Uterus (tissue), 4 donors: Measurements from ENCODE around the gene TPRKB. TPM values are rescaled to one million over a fixed set of nuclear protein-coding genes. Genes with fewer than 3 reads are reported as not detected.

Experiments
- DNase-seq, 2 donors: peaks; one replicate each; pipeline ENCODE4 v3.0.0-alpha.2; 2019 to 2020
- H3K27ac ChIP-seq, 2 donors: fragments of 200-600 bp; sonication (generic); 1 replicate in 1 of 2; 2 replicates in 1 of 2; pipeline ENCODE4 v1.5.1; 2016 to 2018
- H3K27me3 ChIP-seq, 2 donors: fragments of 200-600 bp; sonication (generic); one replicate each; pipeline ENCODE4 v1.5.1; 2018 to 2019; ENCODE audit warnings: control low read depth in 1 of 2
- H3K36me3 ChIP-seq, 2 donors: fragments of 200-600 bp; sonication (generic); one replicate each; pipeline ENCODE4 v1.5.1; 2019; ENCODE audit warnings: control low read depth in 1 of 2
- H3K4me1 ChIP-seq, 2 donors: fragments of 200-600 bp; sonication (generic); one replicate each; pipeline ENCODE4 v1.5.1; 2018 to 2019; ENCODE audit warnings: control low read depth in 1 of 2
- H3K4me3 ChIP-seq, 2 donors: fragments of 200-600 bp; sonication (generic); 1 replicate in 1 of 2; 2 replicates in 1 of 2; pipeline ENCODE4 v1.5.1; 2018 to 2019; ENCODE audit warnings: mild to moderate bottlenecking in 1 of 2
- H3K9me3 ChIP-seq, 2 donors: fragments of 200-600 bp; sonication (generic); one replicate each; pipeline ENCODE4 v1.5.1; 2019; ENCODE audit warnings: control low read depth in 1 of 2
- CTCF ChIP-seq, 4 experiments: fragments of 200-600 bp in 2 of 4; fragments of 450-650 bp in 2 of 4; sonication (generic) in 2 of 4; IDR thresholded peaks; one replicate each; pipeline ENCODE4 v1.5.1; 2016 to 2019; ENCODE audit warnings: antibody characterized with exemption in 4 of 4, mild to moderate bottlenecking in 2 of 4, moderate library complexity in 1 of 4
- POLR2A ChIP-seq, 2 donors: fragments of 450-650 bp; IDR thresholded peaks; one replicate each; pipeline ENCODE4 v1.6.1; 2016; ENCODE audit warnings: antibody characterized with exemption in 2 of 2, mild to moderate bottlenecking in 1 of 2, moderate library complexity in 1 of 2
- intact Hi-C: fragments of 100-400 bp; cut with DNase I; formaldehyde crosslinking; loops from one replicate; pipeline ENCODE4 v1.15.1; 2023; ENCODE audit warnings: low total_unique reads
- total RNA-seq, 4 donors: library from RNA; depleted of rRNA in 3 of 4; stranded (reverse); fragments of >200 nt in 3 of 4; gene quantifications; one replicate each; pipeline versions ENCODE4 v1.1.0 to v1.2.4, GENCODE V29; 2014 to 2023
- donor health status: DM: yes; HTN: yes; CAD: no.

Gene TPRKB
- total RNA-seq, 4 donors from 2014 or later: 25.4 to 49.6 (median 39.6) TPM

GRCh38 chr2:73776869-73777519 lies 39.8 kb upstream of the TPRKB start:
- intact Hi-C loops: no loop called here
- Histone ChIP-seq H3K4me1 (peaks cover 0 to 11% of the 10 kb centered on the region in 2 donors), H3K9me3 (no peaks in the 10 kb centered on the region), H3K27ac (no peak overlapping the region), H3K27me3 (no peaks in the 10 kb centered on the region), H3K4me3 (no peak overlapping the region), H3K36me3 (no peaks in the 10 kb centered on the region)
- TF ChIP-seq POLR2A (IDR thresholded peaks at IDR 0.05): no peak
- DNase-seq: no peak

GRCh38 chr2:73776381-73776780 lies 39.2 kb upstream of the TPRKB start:
- Histone ChIP-seq H3K4me3 (no peak overlapping the region), H3K4me1 (peaks cover 0 to 11% of the 10 kb centered on the region in 2 donors), H3K36me3 (no peaks in the 10 kb centered on the region), H3K27me3 (no peaks in the 10 kb centered on the region), H3K27ac (no peak overlapping the region), H3K9me3 (no peaks in the 10 kb centered on the region)
- no peak for DNase-seq
- TF ChIP-seq POLR2A (IDR thresholded peaks at IDR 0.05) (no peak), CTCF (IDR thresholded peaks at IDR 0.05) (no peak)
- intact Hi-C loops: no loop called here

- no peak for DNase-seq
- TF ChIP-seq POLR2A (IDR thresholded peaks at IDR 0.05): no peak
- no peak for TF ChIP-seq CTCF (IDR thresholded peaks at IDR 0.05)
- Histone ChIP-seq H3K4me3 (no peak overlapping the region), H3K4me1 (no peaks in the 10 kb centered on the region), H3K36me3 (no peaks in the 10 kb centered on the region), H3K9me3 (no peaks in the 10 kb centered on the region), H3K27ac (no peak overlapping the region), H3K27me3 (no peaks in the 10 kb centered on the region)
- intact Hi-C loops: no loop called here
Measured at GRCh38 chr2:73772819-73773218, 35.7 kb upstream of the TPRKB start.

DNA sequence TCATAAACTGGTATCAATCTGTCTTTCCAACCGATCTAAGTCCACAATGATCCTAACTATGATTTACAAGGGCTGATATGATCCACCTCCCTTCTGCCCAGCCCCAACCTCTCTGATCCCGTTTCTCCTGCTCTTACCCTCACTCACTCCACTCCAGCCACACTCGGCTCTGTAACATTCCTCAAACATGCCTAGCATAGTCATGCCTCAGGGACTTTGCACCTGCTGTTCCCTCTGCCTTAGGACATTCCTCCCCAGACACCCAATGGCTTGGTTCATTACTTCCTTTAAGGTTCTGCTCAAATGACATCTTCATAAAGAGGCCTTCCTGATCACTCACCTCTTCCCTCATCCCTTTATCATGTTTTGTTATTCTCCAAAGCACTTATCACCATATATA lies 33.6 kb upstream of the TPRKB start:
- H3K27me3 ChIP-seq: no peaks in the 10 kb centered on the region
- DNase-seq: no peak
- H3K9me3 ChIP-seq: no peaks in the 10 kb centered on the region
- peaks cover 0 to 4% of the 10 kb centered on the region in 2 donors for H3K36me3 ChIP-seq
- no peak overlapping the region for H3K27ac ChIP-seq
- no peak for TF ChIP-seq POLR2A (IDR thresholded peaks at IDR 0.05)
- no peak for TF ChIP-seq CTCF (IDR thresholded peaks at IDR 0.05)
- intact Hi-C loops: no loop called here
- H3K4me3 ChIP-seq: no peak overlapping the region
- no peaks in the 10 kb centered on the region for H3K4me1 ChIP-seq

GRCh38 chr2:73766994-73767393 lies 29.8 kb upstream of the TPRKB start:
- no peak for TF ChIP-seq POLR2A (IDR thresholded peaks at IDR 0.05)
- no peak for TF ChIP-seq CTCF (IDR thresholded peaks at IDR 0.05)
- H3K4me1 ChIP-seq: no peaks in the 10 kb centered on the region

More at GRCh38 chr2:73766994-73767393, 29.8 kb upstream of the TPRKB start:
- Histone ChIP-seq H3K27ac (no peak overlapping the region), H3K36me3 (peaks cover 0 to 4% of the 10 kb centered on the region in 2 donors), H3K27me3 (no peaks in the 10 kb centered on the region), H3K4me3 (no peak overlapping the region), H3K9me3 (no peaks in the 10 kb centered on the region)
- intact Hi-C loops: no loop called here
- DNase-seq: no peak
